ENCODE results near the gene UBE2G2. TPM values are rescaled to one million over a fixed set of nuclear protein-coding genes. Genes with fewer than 3 reads are reported as not detected.

UBE2G2 gene
- total RNA-seq, 2 donors from 2014 or later: 67.7 to 138 TPM

DNA sequence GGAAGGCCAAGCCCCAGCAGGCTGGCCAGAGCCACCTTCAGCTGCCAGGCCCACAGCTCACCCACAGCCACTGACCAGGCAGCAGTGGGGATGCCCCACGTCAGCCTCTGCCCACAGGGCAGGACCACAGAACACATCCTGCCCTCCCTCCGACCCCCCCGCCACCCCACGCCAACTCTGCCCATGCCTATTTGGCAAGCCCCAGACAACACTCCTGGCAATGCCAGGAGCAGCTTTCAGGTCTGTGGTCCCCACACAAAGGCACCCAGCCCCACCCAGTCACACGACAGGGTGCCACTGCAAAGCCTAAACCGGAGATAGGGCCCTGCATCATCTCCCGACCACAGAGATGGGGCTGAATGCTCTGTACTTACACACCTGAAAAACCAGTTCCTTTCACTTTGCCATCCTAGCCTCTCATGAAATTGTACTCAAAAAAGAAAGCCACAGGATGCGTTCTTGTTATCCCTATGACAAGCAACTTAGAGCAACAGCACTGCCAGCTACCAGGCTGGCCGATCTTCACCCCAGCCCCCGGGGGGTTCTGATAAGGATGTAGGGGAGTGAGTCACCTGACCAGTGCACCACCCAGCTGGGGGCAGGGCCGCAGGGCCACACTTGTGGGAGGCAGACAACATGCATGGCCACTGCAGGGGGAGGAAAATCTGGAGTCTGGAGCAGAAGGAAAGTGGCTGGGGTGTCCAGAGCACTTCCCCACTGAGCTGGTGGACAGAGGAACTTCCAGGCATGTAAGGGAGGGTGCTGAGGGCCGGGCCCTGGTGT, 36.2 kb downstream of the UBE2G2 start:
- Histone ChIP-seq H3K27me3 (replicated peaks; ENCODE audit: insufficient read depth) (no peaks in the 10 kb centered on the region), H3K4me3 (no peak overlapping the region), H3K4me1 (ENCODE audit: control insufficient read depth in 1 of 2, low read depth in 2 of 2) (no peaks in the 10 kb centered on the region), H3K36me3 (peaks cover 10% of the 10 kb centered on the region), H3K9me3 (no peaks in the 10 kb centered on the region), H3K27ac (no peak overlapping the region)
- DNase-seq (ENCODE audit: low spot score) (no peak), ATAC-seq (ENCODE audit: insufficient number of reproducible peaks, low FRiP score, low read depth) (no peak)
- TF ChIP-seq CTCF (IDR thresholded peaks at IDR 0.05): no peak

GRCh38 chr21:44764319-44765230, 37.0 kb downstream of the UBE2G2 start:
- Histone ChIP-seq H3K36me3 (peaks cover 2% of the 10 kb centered on the region), H3K4me1 (ENCODE audit: control insufficient read depth in 1 of 2, low read depth in 2 of 2) (no peaks in the 10 kb centered on the region), H3K4me3 (no peak overlapping the region), H3K27ac (no peak overlapping the region), H3K9me3 (no peaks in the 10 kb centered on the region), H3K27me3 (replicated peaks; ENCODE audit: insufficient read depth) (no peaks in the 10 kb centered on the region)
- DNase-seq (ENCODE audit: low spot score) (no peak), ATAC-seq (ENCODE audit: insufficient number of reproducible peaks, low FRiP score, low read depth) (no peak)
- TF ChIP-seq CTCF (IDR thresholded peaks at IDR 0.05): no peak

GRCh38 chr21:44763451-44764318, 37.9 kb downstream of the UBE2G2 start:
- no peaks in the 10 kb centered on the region for H3K4me1 ChIP-seq (ENCODE audit: control insufficient read depth in 1 of 2, low read depth in 2 of 2)
- no peaks in the 10 kb centered on the region for H3K27me3 ChIP-seq (replicated peaks; ENCODE audit: insufficient read depth)
- no peak overlapping the region for H3K27ac ChIP-seq
- ATAC-seq (ENCODE audit: insufficient number of reproducible peaks, low FRiP score, low read depth) (no peak), DNase-seq (ENCODE audit: low spot score) (no peak)
- no peak overlapping the region for H3K4me3 ChIP-seq
- H3K36me3 ChIP-seq: no peaks in the 10 kb centered on the region
- no peaks in the 10 kb centered on the region for H3K9me3 ChIP-seq
- TF ChIP-seq CTCF (IDR thresholded peaks at IDR 0.05): no peak

DNA sequence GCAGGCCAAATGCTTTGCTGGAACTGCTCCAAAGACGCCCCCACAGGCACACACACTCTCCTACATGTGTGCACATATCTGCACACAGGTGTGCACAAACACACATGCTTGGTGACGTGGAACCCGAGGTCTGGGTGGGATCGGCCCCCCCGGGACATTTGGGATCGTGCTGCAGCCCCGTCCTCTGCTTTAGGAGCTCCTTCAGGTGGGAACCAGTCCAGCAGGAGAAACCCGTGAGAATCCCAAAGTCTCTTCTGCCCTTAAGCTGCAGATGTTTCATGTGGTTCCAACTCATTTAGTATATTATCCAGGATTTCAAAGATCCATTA, 38.6 kb downstream of the UBE2G2 start:
- H3K36me3 ChIP-seq: no peaks in the 10 kb centered on the region
- no peaks in the 10 kb centered on the region for H3K4me1 ChIP-seq (ENCODE audit: control insufficient read depth in 1 of 2, low read depth in 2 of 2)
- H3K27me3 ChIP-seq (replicated peaks; ENCODE audit: insufficient read depth): no peaks in the 10 kb centered on the region
- no peak overlapping the region for H3K4me3 ChIP-seq
- no peak for DNase-seq (ENCODE audit: low spot score)
- no peak for TF ChIP-seq CTCF (IDR thresholded peaks at IDR 0.05)
- H3K9me3 ChIP-seq: no peaks in the 10 kb centered on the region
- H3K27ac ChIP-seq: no peak overlapping the region
- ATAC-seq (ENCODE audit: insufficient number of reproducible peaks, low FRiP score, low read depth): no peak

Data from thoracic aorta (tissue), 2 donors.